Stomach (tissue), 9 donors: Measurements from ENCODE around the gene GPC6. TPM values are rescaled to one million over a fixed set of nuclear protein-coding genes. Genes with fewer than 3 reads are reported as not detected.

ENCODE experiments used
- DNase-seq, 2 donors: peaks; one replicate each; pipeline versions ENCODE4 v3.0.0 to v3.0.0-alpha.2; 2013 to 2019
- H3K27ac ChIP-seq, 5 donors: fragments of 200-600 bp in 4 of 5; sonication (generic) in 4 of 5; one replicate each; pipeline ENCODE4 v1.5.1; 2013 to 2019; ENCODE audit warnings: mild to moderate bottlenecking in 1 of 5, moderate library complexity in 1 of 5
- H3K27me3 ChIP-seq, 3 donors: fragments of 200-600 bp; sonication (generic); one replicate each; pipeline ENCODE4 v1.5.1; 2017 to 2019; ENCODE audit warnings: mixed run types in 1 of 3
- H3K36me3 ChIP-seq, 4 donors: fragments of 200-600 bp; sonication (generic); 1 replicate in 3 of 4; 2 replicates in 1 of 4; pipeline ENCODE4 v1.5.1; 2016 to 2019
- H3K4me1 ChIP-seq, 4 donors: fragments of 200-600 bp; sonication (generic); one replicate each; pipeline ENCODE4 v1.5.1; 2016 to 2019
- H3K4me3 ChIP-seq, 4 donors: fragments of 200-600 bp; sonication (generic) in 3 of 4; one replicate each; pipeline ENCODE4 v1.5.1; 2016 to 2019; ENCODE audit warnings: mild to moderate bottlenecking in 1 of 4
- H3K9me3 ChIP-seq, 4 donors: fragments of 200-600 bp; sonication (generic); one replicate each; pipeline ENCODE4 v1.5.1; 2016 to 2019
- CTCF ChIP-seq, 7 experiments: fragments of 450-650 bp in 4 of 7; fragments of 200-600 bp in 3 of 7; sonication (generic) in 3 of 7; IDR thresholded peaks; one replicate each; pipeline ENCODE4 v1.5.1; 2016 to 2019; ENCODE audit warnings: antibody characterized with exemption in 7 of 7, control low read depth in 2 of 7, mild to moderate bottlenecking in 1 of 7
- EP300 ChIP-seq: sonication (generic); formaldehyde crosslinking; IDR thresholded peaks from one replicate; pipeline ENCODE4 v1.6.1; 2017; ENCODE audit warnings: antibody characterized with exemption
- POLR2A ChIP-seq, 4 donors: fragments of 450-650 bp; IDR thresholded peaks; one replicate each; pipeline ENCODE4 v1.6.1; 2016; ENCODE audit warnings: antibody characterized with exemption in 4 of 4, control low read depth in 2 of 4, mild to moderate bottlenecking in 1 of 4, moderate library complexity in 1 of 4
- POLR2AphosphoS5 ChIP-seq, 3 donors: sonication (generic); formaldehyde crosslinking; IDR thresholded peaks; one replicate each; pipeline ENCODE4 v1.6.1; 2016; ENCODE audit warnings: antibody characterized with exemption in 3 of 3
- WGBS, 5 donors: extraction: QIAGEN DNeasy Blood & Tissue Kit in 3 of 5; methylation state at CpG; one replicate each; pipeline versions ENCODE4 v1.1.5 to v1.1.7; 2013 to 2018; 5-methylcytosine and 5-hydroxymethylcytosine counted together
- intact Hi-C: fragments of 100-400 bp; cut with DNase I; formaldehyde crosslinking; loops from one replicate; pipeline ENCODE4 v1.15.1; 2023; ENCODE audit warnings: low total_unique reads
- polyA plus RNA-seq, 3 donors: library from polyadenylated mRNA; stranded (reverse); fragments of 200-250 nt; gene quantifications; one replicate each; pipeline ENCODE4 v1.2.3, GENCODE V29; 2013
- total RNA-seq, 5 donors: library from RNA; depleted of rRNA; stranded (reverse); fragments of >200 nt; gene quantifications; one replicate each; pipeline versions ENCODE4 v1.1.0 to v1.2.3, GENCODE V29; 2014 to 2016
- donor health status: healthy with polysubstance abuse.
- donor health status: Bipolar disorder and iron deficiency.
- donor health status: healthy.

GPC6 gene
- total and polyA plus RNA-seq, 8 donors = 0.70 to 52.7 (median 5.6) TPM

- Histone ChIP-seq H3K4me1 (no peaks in the 10 kb centered on the region), H3K36me3 (no peaks in the 10 kb centered on the region), H3K9me3 (no peaks in the 10 kb centered on the region), H3K4me3 (no peak overlapping the region), H3K27me3 (no peaks in the 10 kb centered on the region), H3K27ac (no peak overlapping the region)
- intact Hi-C loops = no loop called here
- no peak for DNase-seq
- TF ChIP-seq EP300 = no peak
- TF ChIP-seq POLR2A (IDR thresholded peaks at IDR 0.05) = no peak
- TF ChIP-seq CTCF (IDR thresholded peaks at IDR 0.05) = no peak
- no peak for TF ChIP-seq POLR2AphosphoS5 (IDR thresholded peaks at IDR 0.05)
These were observed 1028.1 kb downstream of the GPC6 start for GRCh38 chr13:94254737-94255136.

- H3K4me1 ChIP-seq = no peaks in the 10 kb centered on the region
- WGBS, 5 donors = 82 to 97% (median 85%) methylated on average over 1 of the region's 1 CpG
These were observed 1030.1 kb downstream of the GPC6 start for GRCh38 chr13:94256721-94257120.

GRCh38 chr13:94259984-94260383 lies 1033.4 kb downstream of the GPC6 start:
- DNase-seq = no peak
- Histone ChIP-seq H3K4me3 (no peak overlapping the region), H3K4me1 (no peaks in the 10 kb centered on the region), H3K9me3 (no peaks in the 10 kb centered on the region), H3K27ac (no peak overlapping the region), H3K36me3 (no peaks in the 10 kb centered on the region), H3K27me3 (no peaks in the 10 kb centered on the region)
- intact Hi-C loops = no loop called here
- 67 to 91% (median 88%) methylated on average over 1 of the region's 1 CpG for WGBS, 5 donors
- TF ChIP-seq POLR2A (IDR thresholded peaks at IDR 0.05) (no peak), POLR2AphosphoS5 (IDR thresholded peaks at IDR 0.05) (no peak), EP300 (no peak), CTCF (IDR thresholded peaks at IDR 0.05) (no peak)

More at GRCh38 chr13:94256721-94257120, 1030.1 kb downstream of the GPC6 start:
- Histone ChIP-seq H3K9me3 (no peaks in the 10 kb centered on the region), H3K27me3 (no peaks in the 10 kb centered on the region), H3K36me3 (no peaks in the 10 kb centered on the region), H3K4me3 (no peak overlapping the region), H3K27ac (no peak overlapping the region)
- TF ChIP-seq POLR2AphosphoS5 (IDR thresholded peaks at IDR 0.05) (no peak), EP300 (no peak), CTCF (IDR thresholded peaks at IDR 0.05) (no peak), POLR2A (IDR thresholded peaks at IDR 0.05) (no peak)
- intact Hi-C loops = no loop called here
- DNase-seq = no peak

- TF ChIP-seq CTCF (IDR thresholded peaks at IDR 0.05) (no peak), EP300 (no peak), POLR2AphosphoS5 (IDR thresholded peaks at IDR 0.05) (no peak), POLR2A (IDR thresholded peaks at IDR 0.05) (no peak)
- Histone ChIP-seq H3K27me3 (no peaks in the 10 kb centered on the region), H3K4me3 (no peak overlapping the region), H3K36me3 (no peaks in the 10 kb centered on the region), H3K9me3 (no peaks in the 10 kb centered on the region), H3K27ac (no peak overlapping the region), H3K4me1 (no peaks in the 10 kb centered on the region)
- 78 to 93% (median 88%) methylated on average over 3 of the region's 3 CpGs for WGBS, 5 donors
- intact Hi-C loops = no loop called here
- DNase-seq = no peak
These were observed 1034.6 kb downstream of the GPC6 start for GRCh38 chr13:94261163-94261562.
